SK-N-SH (cell line): ENCODE results near the gene NOB1. TPM values are rescaled to one million over a fixed set of nuclear protein-coding genes. Genes with fewer than 3 reads are reported as not detected.

ENCODE experiments used
- CTCF ChIA-PET: fragments of 300-600, 350-600 bp; formaldehyde crosslinking; extraction: SDS; loops from one replicate; lab custom pipeline; 2021; lab: Yijun Ruan, JAX
- POLR2A ChIA-PET: fragments of 350-600 bp; sonication (Branson Sonifier 250); formaldehyde crosslinking; extraction: SDS; loops from one replicate; lab custom pipeline; 2020; ENCODE audit warnings: antibody characterized with exemption, inconsistent platforms; lab: Yijun Ruan, JAX
- DNase-seq: peaks from one replicate; pipeline ENCODE4 v3.0.0; 2012
- H2AFZ ChIP-seq: fragments of 200-600 bp; sonication (generic); 2 replicates; pipeline ENCODE4 v1.8.1; 2016; ENCODE audit warnings: antibody characterized with exemption, mild to moderate bottlenecking, low read depth
- H3F3A ChIP-seq: fragments of 200-600 bp; sonication (generic); replicated peaks from 2 replicates; pipeline ENCODE3; 2016; ENCODE audit warnings: antibody characterized with exemption, mild to moderate bottlenecking; ENCODE audit not compliant: insufficient read depth
- H3K27ac ChIP-seq, 2 experiments: fragments of 200-500 bp in 1 of 2; fragments of 200-600 bp in 1 of 2; sonication (Bioruptor generic) in 1 of 2; sonication (generic), shearing (Covaris generic) in 1 of 2; 2 replicates each; pipeline versions ENCODE4 v1.5.1 to v1.6.1; 2014 to 2016; ENCODE audit warnings: low read depth in 2 of 2, inconsistent platforms in 1 of 2, low read length in 1 of 2, mild to moderate bottlenecking in 1 of 2, mixed read lengths in 1 of 2
- H3K27me3 ChIP-seq: fragments of 200-600 bp; sonication (generic), shearing (Covaris generic); 2 replicates; pipeline ENCODE4 v1.6.1; 2016; ENCODE audit warnings: mixed run types; ENCODE audit not compliant: insufficient read depth
- H3K36me3 ChIP-seq, 2 experiments: fragments of 200-500 bp in 1 of 2; fragments of 200-600 bp in 1 of 2; sonication (Bioruptor generic) in 1 of 2; sonication (generic) in 1 of 2; replicated peaks in 1 of 2; 2 replicates each; pipeline versions ENCODE3 to v1.5.1; 2014 to 2016; ENCODE audit warnings: low read length in 1 of 2, mild to moderate bottlenecking in 1 of 2; ENCODE audit not compliant: insufficient read depth in 2 of 2, control insufficient read depth in 1 of 2
- H3K4me1 ChIP-seq, 2 experiments: fragments of 200-500 bp in 1 of 2; fragments of 200-600 bp in 1 of 2; sonication (Bioruptor generic) in 1 of 2; sonication (generic), shearing (Covaris generic) in 1 of 2; 2 replicates each; pipeline versions ENCODE4 v1.5.1 to v1.6.1; 2014 to 2016; ENCODE audit warnings: low read depth in 1 of 2, low read length in 1 of 2, mixed run types in 1 of 2; ENCODE audit not compliant: insufficient read depth in 2 of 2, control insufficient read depth in 1 of 2
- H3K4me2 ChIP-seq: fragments of 200-600 bp; sonication (generic), shearing (Covaris generic); 2 replicates; pipeline ENCODE4 v1.6.1; 2017; ENCODE audit warnings: mixed run types
- H3K4me3 ChIP-seq, 2 experiments: fragments of 200-500 bp in 1 of 2; fragments of 200-600 bp in 1 of 2; sonication (Bioruptor generic) in 1 of 2; sonication (generic), shearing (Covaris generic) in 1 of 2; 2 replicates each; pipeline versions ENCODE4 v1.5.1 to v1.8.1; 2014 to 2016; ENCODE audit warnings: low read depth in 2 of 2, inconsistent platforms in 1 of 2, low read length in 1 of 2, mild to moderate bottlenecking in 1 of 2, mixed read lengths in 1 of 2, moderate library complexity in 1 of 2
- H3K79me2 ChIP-seq: fragments of 200-600 bp; sonication (generic); 2 replicates; pipeline ENCODE4 v1.8.1; 2017; ENCODE audit warnings: mild to moderate bottlenecking; ENCODE audit not compliant: insufficient read depth
- H3K9ac ChIP-seq: fragments of 200-600 bp; sonication (generic); 2 replicates; pipeline ENCODE4 v1.6.1; 2017; ENCODE audit warnings: mixed run types
- H3K9me2 ChIP-seq: fragments of 200-600 bp; sonication (generic); 2 replicates; pipeline ENCODE4 v1.6.1; 2017; ENCODE audit warnings: mixed run types
- H3K9me3 ChIP-seq: fragments of 200-600 bp; sonication (generic); 2 replicates; pipeline ENCODE4 v1.6.1; 2017; ENCODE audit warnings: mixed run types, mild to moderate bottlenecking, moderate library complexity
- H4K20me1 ChIP-seq: fragments of 200-600 bp; sonication (generic); 2 replicates; pipeline ENCODE4 v1.6.1; 2017; ENCODE audit warnings: mild to moderate bottlenecking, mixed run types; ENCODE audit not compliant: insufficient read depth
- CHD2 ChIP-seq: fragments of 150-350 bp; IDR thresholded peaks from 2 replicates; pipeline ENCODE4 v1.6.1; 2018; ENCODE audit warnings: low read length; ENCODE audit not compliant: partially characterized antibody
- ELF1 ChIP-seq: IDR thresholded peaks from 2 replicates; pipeline ENCODE4 v1.4.0; 2012
- FOSL2 ChIP-seq: IDR thresholded peaks from 2 replicates; pipeline ENCODE4 v1.4.0; 2012; ENCODE audit warnings: low read depth, mild to moderate bottlenecking, moderate library complexity, borderline replicate concordance
- FOXJ3 ChIP-seq: sonication (generic); formaldehyde crosslinking; IDR thresholded peaks from 2 replicates; pipeline ENCODE4 v1.5.1; 2020; ENCODE audit warnings: mild to moderate bottlenecking, missing genetic modification reagents
- FOXM1 ChIP-seq: IDR thresholded peaks from 2 replicates; pipeline ENCODE4 v1.4.0; 2012; ENCODE audit warnings: low read depth, mild to moderate bottlenecking
- MAX ChIP-seq: IDR thresholded peaks from 2 replicates; pipeline ENCODE4 v1.4.0; 2012; ENCODE audit warnings: low read depth
- MXI1 ChIP-seq: IDR thresholded peaks from 2 replicates; pipeline ENCODE4 v1.6.1; 2012; ENCODE audit warnings: mild to moderate bottlenecking, low read depth, low read length, improper control_type of control experiment
- NFIC ChIP-seq: IDR thresholded peaks from 2 replicates; pipeline ENCODE4 v1.4.0; 2012; ENCODE audit warnings: borderline replicate concordance
- POLR2AphosphoS5 ChIP-seq: IDR thresholded peaks from 2 replicates; pipeline ENCODE4 v1.6.1; 2012; ENCODE audit warnings: low read depth, low read length
- RAD21 ChIP-seq: IDR thresholded peaks from 2 replicates; pipeline ENCODE4 v1.6.1; 2012; ENCODE audit warnings: mild to moderate bottlenecking, low read length
- RFX5 ChIP-seq: IDR thresholded peaks from 2 replicates; pipeline ENCODE4 v1.6.1; 2012; ENCODE audit warnings: mild to moderate bottlenecking, improper control_type of control experiment, low read length
- SIN3A ChIP-seq: IDR thresholded peaks from 2 replicates; pipeline ENCODE4 v1.6.1; 2012; ENCODE audit warnings: low read depth, mild to moderate bottlenecking, low read length, moderate library complexity, borderline replicate concordance
- TAF1 ChIP-seq: IDR thresholded peaks from 2 replicates; pipeline ENCODE4 v1.6.1; 2012; ENCODE audit warnings: low read depth, mild to moderate bottlenecking, low read length, moderate library complexity, borderline replicate concordance
- USF2 ChIP-seq: fragments of 150-350 bp; IDR thresholded peaks from 2 replicates; pipeline ENCODE4 v1.6.1; 2017; ENCODE audit warnings: antibody characterized with exemption, low read length, low read depth, borderline replicate concordance
- YY1 ChIP-seq: IDR thresholded peaks from 2 replicates; pipeline ENCODE4 v1.4.0; 2012; ENCODE audit warnings: low read depth, mild to moderate bottlenecking
- WGBS: methylation state at CpG from one replicate; pipeline ENCODE4 v1.1.6; 2017; ENCODE audit warnings: low lambda C conversion rate; 5-methylcytosine and 5-hydroxymethylcytosine counted together
- polyA plus RNA-seq, 3 experiments: library from polyadenylated mRNA; depleted of rRNA; stranded (reverse); fragments of >200 nt; gene quantifications; 2 replicates each; pipeline ENCODE4 v1.2.3, GENCODE V29; 2012

The NOB1 gene
- polyA plus RNA-seq, 1 of the 3 experiments (the other 2 are of a cell fraction) = 86.3 TPM

- Histone ChIP-seq H3K27ac (peak within 1 kb of the TSS; percentile 88 to 97), H2AFZ (peak within 1 kb of the TSS; percentile 87), H3F3A (peaks cover 31% of the 10 kb centered on the region), H3K9me3 (no peaks in the 10 kb centered on the region), H3K4me1 (peaks cover 17 to 18% of the 10 kb centered on the region in 2 experiments; a peak in 3 of 4 replicates), H3K9me2 (no peaks in the 10 kb centered on the region), H3K36me3 (peaks cover 0 to 3% of the 10 kb centered on the region in 2 experiments), H4K20me1 (no peaks in the 10 kb centered on the region), H3K79me2 (peaks cover 58% of the 10 kb centered on the region), H3K9ac (peak within 1 kb of the TSS; percentile 77), H3K4me2 (peak within 1 kb of the TSS; percentile 97), H3K4me3 (peak within 1 kb of the TSS; percentile 48 to 80), H3K27me3 (no peaks in the 10 kb centered on the region)
- 2% methylated on average over 24 of the region's 31 CpGs for WGBS
- POLR2A ChIA-PET = interaction anchor here (0.7 to 3.0 kb wide), 4 partner anchors 8 to 28 kb away, joined by 3 to 12 read pairs (median 4); partner anchors contain the start of gene NOB1
- TF ChIP-seq FOSL2 = no peak
- peak; percentile 96 for TF ChIP-seq MAX
- TF ChIP-seq YY1 = 0 out of 2 replicates have a peak, but pooled peaks have one; percentile 33
- 0 out of 2 replicates have a peak, but pooled peaks have one; percentile 13 for TF ChIP-seq FOXJ3 (CRISPR knock-in tag)
- TF ChIP-seq ELF1 = peak; percentile 38; the same call in 1 of the 2 replicates
- peak; percentile 95 for TF ChIP-seq MXI1
- TF ChIP-seq RAD21 = 0 out of 2 replicates have a peak, but pooled peaks have one; percentile 0
- peak; percentile 85 for TF ChIP-seq POLR2AphosphoS5
- TF ChIP-seq TAF1 = peak; percentile 55; the same call in 1 of the 2 replicates
- TF ChIP-seq FOXM1 = no peak
- TF ChIP-seq SIN3A = peak; percentile 47; the same call in 1 of the 2 replicates
- TF ChIP-seq RFX5 = 0 out of 2 replicates have a peak, but pooled peaks have one; percentile 45
- TF ChIP-seq NFIC = no peak
- TF ChIP-seq CHD2 = peak; percentile 38
- peak; percentile 94 for DNase-seq
- CTCF ChIA-PET = interaction anchor here (0.8 to 3.6 kb wide), 4 partner anchors 10 to 332 kb away, joined by 3 to 19 read pairs (median 4); partner anchors contain the start of gene NOB1
Measured at GRCh38 chr16:69726313-69727060, 28.2 kb downstream of the NOB1 start, which contains the start of gene NQO1. Gene NQO1, minus strand, starts transcription at chr16:69726560. Its CDS starts 121 bp downstream, at chr16:69726439.

GRCh38 chr16:69725480-69726312 is 29.0 kb downstream of the NOB1 start:
- H3K9me2 ChIP-seq = no peaks in the 10 kb centered on the region
- peak overlapping the region; percentile 97 for H3K4me2 ChIP-seq
- H3K4me1 ChIP-seq = peaks cover 17 to 18% of the 10 kb centered on the region in 2 experiments; a peak in 3 of 4 replicates
- peaks cover 65% of the 10 kb centered on the region for H3K79me2 ChIP-seq
- peak overlapping the region; percentile 48 to 80 for H3K4me3 ChIP-seq
- H3K9me3 ChIP-seq = no peaks in the 10 kb centered on the region
- H3K27ac ChIP-seq = peak overlapping the region; percentile 88 to 97
- DNase-seq = no peak
- 59% methylated on average over 32 of the region's 32 CpGs for WGBS
- no peaks in the 10 kb centered on the region for H3K27me3 ChIP-seq
- H4K20me1 ChIP-seq = no peaks in the 10 kb centered on the region
- peaks cover 0 to 6% of the 10 kb centered on the region in 2 experiments for H3K36me3 ChIP-seq
- 0 out of 2 replicates have a peak, but pooled peaks have one; percentile 1 for TF ChIP-seq RAD21
- no peak for TF ChIP-seq USF2
- 0 out of 2 replicates have a peak, but pooled peaks have one; percentile 8 for TF ChIP-seq YY1
- no peak for TF ChIP-seq CHD2
- CTCF ChIA-PET = interaction anchor here (0.8 to 3.6 kb wide), 3 partner anchors 15 to 331 kb away, joined by 3 to 19 read pairs (median 3); partner anchors contain the start of gene NOB1
- H2AFZ ChIP-seq = peak overlapping the region; percentile 87; the same call in 1 of the 2 replicates
- POLR2A ChIA-PET = interaction anchor here (0.7 to 3.0 kb wide), 4 partner anchors 9 to 29 kb away, joined by 3 to 12 read pairs (median 4); partner anchors contain the start of gene NOB1
- H3K9ac ChIP-seq = peak overlapping the region; percentile 77
- H3F3A ChIP-seq = peaks cover 31% of the 10 kb centered on the region
